SU-DHL-6 (cell line): ENCODE measurements around the gene SNRPB2.

Experiments used
- EZH2phosphoT487 ChIP-seq: fragments of 200-600 bp; sonication (generic), shearing (Covaris generic); conservative IDR thresholded peaks from 2 replicates; pipeline ENCODE4 v1.6.1; 2018; ENCODE audit warnings: mild to moderate bottlenecking, antibody characterized with exemption, low read length, moderate library complexity, mixed read lengths
- TF ChIP-seq, protein P1 (sequence below): fragments of 200-600 bp; sonication (generic); IDR thresholded peaks from one replicate; pipeline ENCODE4 v1.5.1; 2017; ENCODE audit warnings: antibody characterized with exemption, mild to moderate bottlenecking, low read length, moderate library complexity; ENCODE audit not compliant: insufficient read depth, poor library complexity, severe bottlenecking

DNA sequence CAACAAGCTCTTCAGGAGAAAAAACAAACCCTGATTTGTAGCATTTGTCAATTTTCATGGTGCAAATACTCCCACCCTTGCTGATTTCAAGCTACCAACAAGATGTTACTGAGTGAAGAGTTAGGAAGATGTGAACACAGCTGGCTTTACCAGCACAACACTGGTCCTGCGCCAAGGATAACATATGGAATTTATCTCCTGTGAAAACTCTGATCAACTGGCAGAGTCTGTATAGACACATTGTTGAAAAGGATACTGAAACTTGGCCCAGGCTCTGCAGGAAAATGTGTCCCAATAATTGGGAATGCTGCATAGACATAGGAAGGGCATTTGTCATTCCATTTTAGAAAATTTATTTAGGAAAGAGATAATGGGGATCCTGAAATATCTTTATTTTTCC is 47.3 kb downstream of the SNRPB2 start:
- TF ChIP-seq, protein P1, sequence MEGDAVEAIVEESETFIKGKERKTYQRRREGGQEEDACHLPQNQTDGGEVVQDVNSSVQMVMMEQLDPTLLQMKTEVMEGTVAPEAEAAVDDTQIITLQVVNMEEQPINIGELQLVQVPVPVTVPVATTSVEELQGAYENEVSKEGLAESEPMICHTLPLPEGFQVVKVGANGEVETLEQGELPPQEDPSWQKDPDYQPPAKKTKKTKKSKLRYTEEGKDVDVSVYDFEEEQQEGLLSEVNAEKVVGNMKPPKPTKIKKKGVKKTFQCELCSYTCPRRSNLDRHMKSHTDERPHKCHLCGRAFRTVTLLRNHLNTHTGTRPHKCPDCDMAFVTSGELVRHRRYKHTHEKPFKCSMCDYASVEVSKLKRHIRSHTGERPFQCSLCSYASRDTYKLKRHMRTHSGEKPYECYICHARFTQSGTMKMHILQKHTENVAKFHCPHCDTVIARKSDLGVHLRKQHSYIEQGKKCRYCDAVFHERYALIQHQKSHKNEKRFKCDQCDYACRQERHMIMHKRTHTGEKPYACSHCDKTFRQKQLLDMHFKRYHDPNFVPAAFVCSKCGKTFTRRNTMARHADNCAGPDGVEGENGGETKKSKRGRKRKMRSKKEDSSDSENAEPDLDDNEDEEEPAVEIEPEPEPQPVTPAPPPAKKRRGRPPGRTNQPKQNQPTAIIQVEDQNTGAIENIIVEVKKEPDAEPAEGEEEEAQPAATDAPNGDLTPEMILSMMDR, result no peak
- TF ChIP-seq EZH2phosphoT487, result no peak
